ENCODE data around the gene TMTC2. TPM values are rescaled to one million over a fixed set of nuclear protein-coding genes. Genes with fewer than 3 reads are reported as not detected.

TMTC2 gene
- total and polyA plus RNA-seq, 5 donors from 2014 or later: 0.10 to 6.3 (median 0.21) TPM

GRCh38 chr12:82930301-82930700 is 243.6 kb downstream of the TMTC2 start:
- Histone ChIP-seq H3K27me3 (ENCODE audit: control insufficient read depth, insufficient read depth, low read length) (no peaks in the 10 kb centered on the region), H3K27ac (ENCODE audit: insufficient read depth, low read length, poor library complexity, severe bottlenecking) (no peak overlapping the region), H3K9me3 (ENCODE audit: control insufficient read depth in 2 of 2, low read length in 2 of 2) (no peaks in the 10 kb centered on the region), H3K4me1 (ENCODE audit: control insufficient read depth, insufficient read depth, low read length, poor library complexity, severe bottlenecking) (no peaks in the 10 kb centered on the region), H3K36me3 (ENCODE audit: control insufficient read depth, insufficient read depth, low read length) (no peaks in the 10 kb centered on the region), H3K4me3 (ENCODE audit: low read depth, low read length) (no peak overlapping the region)
- Mint-ChIP-seq H3K36me3 (no peaks in the 10 kb centered on the region), H3K27ac (no peak overlapping the region), H3K4me3 (no peak overlapping the region), H3K4me1 (no peaks in the 10 kb centered on the region), H3K27me3 (no peaks in the 10 kb centered on the region), H3K9me3 (peaks cover 0 to 2% (median 0%) of the 10 kb centered on the region in 7 donors)
- ATAC-seq (ENCODE audit: low read depth in 2 of 2) (no peak), DNase-seq (no peak)

GRCh38 chr12:82931349-82932116 is 244.8 kb downstream of the TMTC2 start:
- H3K36me3 Mint-ChIP-seq: no peaks in the 10 kb centered on the region
- H3K4me3 Mint-ChIP-seq: no peak overlapping the region
- peaks cover 0 to 2% (median 0%) of the 10 kb centered on the region in 7 donors for H3K9me3 Mint-ChIP-seq
- no peaks in the 10 kb centered on the region for H3K27me3 ChIP-seq (ENCODE audit: control insufficient read depth, insufficient read depth, low read length)
- no peaks in the 10 kb centered on the region for H3K4me1 ChIP-seq (ENCODE audit: control insufficient read depth, insufficient read depth, low read length, poor library complexity, severe bottlenecking)
- H3K27ac Mint-ChIP-seq: no peak overlapping the region
- ATAC-seq (ENCODE audit: low read depth in 2 of 2): no peak
- H3K4me1 Mint-ChIP-seq: no peaks in the 10 kb centered on the region
- no peak for DNase-seq
- no peak overlapping the region for H3K4me3 ChIP-seq (ENCODE audit: low read depth, low read length)
- no peak overlapping the region for H3K27ac ChIP-seq (ENCODE audit: insufficient read depth, low read length, poor library complexity, severe bottlenecking)
- no peaks in the 10 kb centered on the region for H3K9me3 ChIP-seq (ENCODE audit: control insufficient read depth in 2 of 2, low read length in 2 of 2)
- H3K36me3 ChIP-seq (ENCODE audit: control insufficient read depth, insufficient read depth, low read length): no peaks in the 10 kb centered on the region
- H3K27me3 Mint-ChIP-seq: no peaks in the 10 kb centered on the region

- ATAC-seq (ENCODE audit: low read depth in 2 of 2) (no peak), DNase-seq (no peak)
- no peak overlapping the region for H3K27ac ChIP-seq (ENCODE audit: insufficient read depth, low read length, poor library complexity, severe bottlenecking)
- no peaks in the 10 kb centered on the region for H3K9me3 ChIP-seq (ENCODE audit: control insufficient read depth in 2 of 2, low read length in 2 of 2)
- Mint-ChIP-seq H3K27ac (no peak overlapping the region), H3K4me3 (no peak overlapping the region), H3K27me3 (no peaks in the 10 kb centered on the region), H3K9me3 (peaks cover 0 to 3% (median 0%) of the 10 kb centered on the region in 7 donors), H3K4me1 (no peaks in the 10 kb centered on the region), H3K36me3 (no peaks in the 10 kb centered on the region)
- H3K27me3 ChIP-seq (ENCODE audit: control insufficient read depth, insufficient read depth, low read length): no peaks in the 10 kb centered on the region
- no peak overlapping the region for H3K4me3 ChIP-seq (ENCODE audit: low read depth, low read length)
- H3K4me1 ChIP-seq (ENCODE audit: control insufficient read depth, insufficient read depth, low read length, poor library complexity, severe bottlenecking): no peaks in the 10 kb centered on the region
- H3K36me3 ChIP-seq (ENCODE audit: control insufficient read depth, insufficient read depth, low read length): no peaks in the 10 kb centered on the region
These were observed 250.4 kb downstream of the TMTC2 start for GRCh38 chr12:82937151-82937550.

DNA sequence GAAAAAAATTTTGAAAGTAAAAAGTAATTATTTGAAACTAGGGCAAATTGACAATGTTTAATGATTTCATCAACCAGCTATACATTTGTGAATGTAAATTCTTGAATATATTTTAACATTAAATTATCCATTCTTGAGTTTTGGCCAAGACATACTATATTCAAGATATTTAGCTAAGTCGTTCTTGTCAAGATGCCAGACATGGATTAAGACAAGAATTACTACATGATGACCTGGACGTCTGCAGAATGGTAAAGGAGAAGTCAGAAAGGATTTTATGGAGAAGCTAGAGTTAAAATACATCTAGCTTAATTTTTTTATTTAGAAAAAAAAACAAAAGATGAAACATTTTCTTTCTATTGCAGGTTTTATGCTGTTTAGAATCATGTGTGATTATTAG is 255.8 kb downstream of the TMTC2 start:
- Mint-ChIP-seq H3K9me3 (peaks cover 0 to 3% (median 0%) of the 10 kb centered on the region in 7 donors), H3K4me1 (no peaks in the 10 kb centered on the region), H3K27ac (no peak overlapping the region), H3K4me3 (no peak overlapping the region), H3K36me3 (no peaks in the 10 kb centered on the region), H3K27me3 (no peaks in the 10 kb centered on the region)
- Histone ChIP-seq H3K4me3 (ENCODE audit: low read depth, low read length) (no peak overlapping the region), H3K9me3 (ENCODE audit: control insufficient read depth in 2 of 2, low read length in 2 of 2) (no peaks in the 10 kb centered on the region), H3K4me1 (ENCODE audit: control insufficient read depth, insufficient read depth, low read length, poor library complexity, severe bottlenecking) (no peaks in the 10 kb centered on the region), H3K27ac (ENCODE audit: insufficient read depth, low read length, poor library complexity, severe bottlenecking) (no peak overlapping the region), H3K36me3 (ENCODE audit: control insufficient read depth, insufficient read depth, low read length) (no peaks in the 10 kb centered on the region), H3K27me3 (ENCODE audit: control insufficient read depth, insufficient read depth, low read length) (no peaks in the 10 kb centered on the region)
- no peak for ATAC-seq (ENCODE audit: low read depth in 2 of 2)
- no peak for DNase-seq

- H3K4me3 ChIP-seq (ENCODE audit: low read depth, low read length): no peak overlapping the region
- no peak for ATAC-seq (ENCODE audit: low read depth in 2 of 2)
- Mint-ChIP-seq H3K27ac (no peak overlapping the region), H3K9me3 (peaks cover 0 to 3% (median 0%) of the 10 kb centered on the region in 7 donors), H3K4me1 (no peaks in the 10 kb centered on the region), H3K4me3 (no peak overlapping the region), H3K27me3 (no peaks in the 10 kb centered on the region), H3K36me3 (no peaks in the 10 kb centered on the region)
- H3K36me3 ChIP-seq (ENCODE audit: control insufficient read depth, insufficient read depth, low read length): no peaks in the 10 kb centered on the region
- H3K27ac ChIP-seq (ENCODE audit: insufficient read depth, low read length, poor library complexity, severe bottlenecking): no peak overlapping the region
- H3K4me1 ChIP-seq (ENCODE audit: control insufficient read depth, insufficient read depth, low read length, poor library complexity, severe bottlenecking): no peaks in the 10 kb centered on the region
- H3K9me3 ChIP-seq (ENCODE audit: control insufficient read depth in 2 of 2, low read length in 2 of 2): no peaks in the 10 kb centered on the region
- no peak for DNase-seq
- no peaks in the 10 kb centered on the region for H3K27me3 ChIP-seq (ENCODE audit: control insufficient read depth, insufficient read depth, low read length)
These were observed 256.3 kb downstream of the TMTC2 start for GRCh38 chr12:82942991-82943401.

- H3K27ac Mint-ChIP-seq: no peak overlapping the region
These were observed 261.8 kb downstream of the TMTC2 start for GRCh38 chr12:82948491-82948890.

DNA sequence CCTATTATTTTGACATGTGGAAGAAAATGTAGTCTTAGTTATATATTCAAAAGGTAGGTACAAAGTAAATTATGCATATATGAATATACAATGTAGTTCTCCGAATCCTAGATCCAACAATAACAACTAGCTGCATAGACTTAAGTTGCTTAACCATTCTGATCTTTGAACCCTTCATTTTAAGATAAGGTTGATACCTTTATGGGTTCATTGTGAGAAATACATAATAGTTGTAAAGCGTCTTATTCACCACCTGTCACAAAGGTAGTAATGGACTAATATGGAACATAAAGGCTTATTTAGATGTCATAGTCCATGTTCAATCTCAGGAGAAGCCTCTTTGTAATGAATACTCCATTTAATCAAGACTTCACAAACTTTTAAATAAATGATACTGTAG is 263.6 kb downstream of the TMTC2 start:
- Histone ChIP-seq H3K9me3 (ENCODE audit: control insufficient read depth in 2 of 2, low read length in 2 of 2) (no peaks in the 10 kb centered on the region), H3K27ac (ENCODE audit: insufficient read depth, low read length, poor library complexity, severe bottlenecking) (no peak overlapping the region), H3K4me1 (ENCODE audit: control insufficient read depth, insufficient read depth, low read length, poor library complexity, severe bottlenecking) (no peaks in the 10 kb centered on the region), H3K4me3 (ENCODE audit: low read depth, low read length) (no peak overlapping the region), H3K27me3 (ENCODE audit: control insufficient read depth, insufficient read depth, low read length) (no peaks in the 10 kb centered on the region), H3K36me3 (ENCODE audit: control insufficient read depth, insufficient read depth, low read length) (no peaks in the 10 kb centered on the region)
- no peak for ATAC-seq (ENCODE audit: low read depth in 2 of 2)
- Mint-ChIP-seq H3K4me3 (no peak overlapping the region), H3K9me3 (peaks cover 0 to 3% (median 0%) of the 10 kb centered on the region in 7 donors), H3K4me1 (peaks cover 0 to 7% (median 0%) of the 10 kb centered on the region in 4 donors), H3K27ac (no peak overlapping the region), H3K36me3 (no peaks in the 10 kb centered on the region), H3K27me3 (no peaks in the 10 kb centered on the region)
- DNase-seq: no peak

More at GRCh38 chr12:82948491-82948890, 261.8 kb downstream of the TMTC2 start:
- H3K4me1 ChIP-seq (ENCODE audit: control insufficient read depth, insufficient read depth, low read length, poor library complexity, severe bottlenecking): no peaks in the 10 kb centered on the region
- no peak for DNase-seq
- Mint-ChIP-seq H3K4me1 (peaks cover 0 to 7% (median 0%) of the 10 kb centered on the region in 4 donors), H3K27me3 (no peaks in the 10 kb centered on the region), H3K36me3 (no peaks in the 10 kb centered on the region), H3K9me3 (peaks cover 0 to 3% (median 0%) of the 10 kb centered on the region in 7 donors), H3K4me3 (no peak overlapping the region)
- H3K27ac ChIP-seq (ENCODE audit: insufficient read depth, low read length, poor library complexity, severe bottlenecking): no peak overlapping the region
- no peaks in the 10 kb centered on the region for H3K36me3 ChIP-seq (ENCODE audit: control insufficient read depth, insufficient read depth, low read length)
- no peaks in the 10 kb centered on the region for H3K9me3 ChIP-seq (ENCODE audit: control insufficient read depth in 2 of 2, low read length in 2 of 2)
- H3K4me3 ChIP-seq (ENCODE audit: low read depth, low read length): no peak overlapping the region
- H3K27me3 ChIP-seq (ENCODE audit: control insufficient read depth, insufficient read depth, low read length): no peaks in the 10 kb centered on the region
- ATAC-seq (ENCODE audit: low read depth in 2 of 2): no peak

DNA sequence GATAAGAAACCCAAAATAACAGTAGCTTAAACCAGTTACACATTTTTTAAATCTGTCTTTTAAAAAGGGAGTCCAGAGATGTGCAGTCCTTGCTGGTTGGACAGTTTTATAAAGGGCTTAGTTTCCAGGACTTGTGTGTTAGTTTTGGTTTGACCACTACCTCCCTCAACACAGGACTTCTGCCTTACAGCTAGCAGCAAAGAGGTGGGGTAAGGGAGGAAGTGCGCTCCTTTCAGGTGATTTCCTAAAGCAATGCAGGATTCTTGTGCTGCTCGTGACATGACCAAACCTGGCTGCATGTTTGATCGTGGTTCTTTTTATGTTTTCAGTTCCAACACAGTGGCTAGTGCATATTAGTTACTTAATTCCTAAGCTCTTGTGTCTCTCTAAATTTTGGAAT is 266.2 kb downstream of the TMTC2 start:
- Mint-ChIP-seq H3K27me3 (no peaks in the 10 kb centered on the region), H3K36me3 (no peaks in the 10 kb centered on the region), H3K4me3 (no peak overlapping the region), H3K4me1 (peaks cover 0 to 7% (median 0%) of the 10 kb centered on the region in 4 donors), H3K9me3 (peaks cover 0 to 2% (median 0%) of the 10 kb centered on the region in 7 donors), H3K27ac (no peak overlapping the region)
- Histone ChIP-seq H3K4me3 (ENCODE audit: low read depth, low read length) (no peak overlapping the region), H3K27me3 (ENCODE audit: control insufficient read depth, insufficient read depth, low read length) (no peaks in the 10 kb centered on the region), H3K9me3 (ENCODE audit: control insufficient read depth in 2 of 2, low read length in 2 of 2) (no peaks in the 10 kb centered on the region), H3K36me3 (ENCODE audit: control insufficient read depth, insufficient read depth, low read length) (no peaks in the 10 kb centered on the region), H3K4me1 (ENCODE audit: control insufficient read depth, insufficient read depth, low read length, poor library complexity, severe bottlenecking) (no peaks in the 10 kb centered on the region), H3K27ac (ENCODE audit: insufficient read depth, low read length, poor library complexity, severe bottlenecking) (no peak overlapping the region)
- ATAC-seq (ENCODE audit: low read depth in 2 of 2): no peak
- DNase-seq: no peak

Data from CD4-positive, CD25-positive, alpha-beta regulatory T cell (primary cell).